Transverse colon (tissue), 4 donors: ENCODE measurements around the gene SHISA7. TPM values are rescaled to one million over a fixed set of nuclear protein-coding genes. Genes with fewer than 3 reads are reported as not detected.

ENCODE experiments used
- DNase-seq: peaks from one replicate; pipeline ENCODE4 v3.0.0-alpha.2; 2019
- H3K27ac ChIP-seq, 4 donors: fragments of 200-600 bp; sonication (generic); 2 replicates each; pipeline ENCODE4 v1.5.1; 2016 to 2018; ENCODE audit warnings: inconsistent platforms in 4 of 4
- H3K27me3 ChIP-seq: fragments of 200-600 bp; sonication (generic); 2 replicates; pipeline ENCODE4 v1.5.1; 2017; ENCODE audit warnings: inconsistent platforms
- H3K36me3 ChIP-seq, 4 donors: fragments of 200-600 bp; sonication (generic); 2 replicates each; pipeline ENCODE4 v1.5.1; 2017 to 2019; ENCODE audit warnings: inconsistent platforms in 4 of 4
- H3K4me1 ChIP-seq, 4 donors: fragments of 200-600 bp; sonication (generic); 2 replicates each; pipeline ENCODE4 v1.5.1; 2017 to 2020; ENCODE audit warnings: inconsistent platforms in 4 of 4
- H3K4me3 ChIP-seq, 4 donors: fragments of 200-600 bp; sonication (generic); 1 replicate in 1 of 4; 2 replicates in 3 of 4; pipeline versions ENCODE4 v1.5.1 to v1.6.1; 2017 to 2019; ENCODE audit warnings: inconsistent platforms in 4 of 4
- H3K9me3 ChIP-seq, 2 donors: fragments of 200-600 bp; sonication (generic); 2 replicates each; pipeline ENCODE4 v1.5.1; 2017 to 2019; ENCODE audit warnings: inconsistent platforms in 2 of 2
- CTCF ChIP-seq, 5 experiments: fragments of 200-600 bp in 3 of 5; fragments of 450-650 bp in 2 of 5; sonication (generic) in 3 of 5; IDR thresholded peaks; 1 replicate in 2 of 5; 2 replicates in 3 of 5; pipeline ENCODE4 v1.5.1; 2016 to 2017; ENCODE audit warnings: antibody characterized with exemption in 5 of 5, inconsistent platforms in 3 of 5, mild to moderate bottlenecking in 2 of 5, moderate library complexity in 1 of 5
- EP300 ChIP-seq: sonication (generic); formaldehyde crosslinking; IDR thresholded peaks from one replicate; pipeline ENCODE4 v1.6.1; 2017; ENCODE audit warnings: antibody characterized with exemption, low read depth
- POLR2A ChIP-seq: fragments of 450-650 bp; IDR thresholded peaks from one replicate; pipeline ENCODE4 v1.6.1; 2016; ENCODE audit warnings: antibody characterized with exemption, mild to moderate bottlenecking, moderate library complexity
- POLR2AphosphoS5 ChIP-seq, 3 donors: sonication (generic); formaldehyde crosslinking; IDR thresholded peaks; one replicate each; pipeline ENCODE4 v1.6.1; 2016; ENCODE audit warnings: antibody characterized with exemption in 3 of 3
- WGBS, 2 donors: methylation state at CpG; one replicate each; pipeline ENCODE4 v1.1.5; 2018; ENCODE audit warnings: low coverage in 1 of 2; 5-methylcytosine and 5-hydroxymethylcytosine counted together
- in situ Hi-C, 4 donors: fragments of 200-750 bp; cut with MboI; loops; one replicate each; pipeline versions ENCODE4 v1.15.0 to v1.15.1; 2017; ENCODE audit warnings: low sequenced_read_pairs in 3 of 4, low pct_ligation_motif_present in 1 of 4, low pct_unique_long_range_greater_than_20kb in 1 of 4
- intact Hi-C: fragments of 100-400 bp; cut with DNase I; formaldehyde crosslinking; loops from one replicate; pipeline ENCODE4 v1.15.1; 2023; ENCODE audit warnings: low total_unique reads
- total RNA-seq, 4 donors: library from RNA; depleted of rRNA; stranded (reverse); fragments of >200 nt; gene quantifications; one replicate each; pipeline ENCODE4 v1.1.0, GENCODE V29; 2016

Gene SHISA7
- total RNA-seq, 4 donors from 2014 or later = 0.75 TPM; not detected in 3

- in situ Hi-C loops = no loop called here
- no peaks in the 10 kb centered on the region for H3K9me3 ChIP-seq
- peak within 1 kb of the TSS; percentile 74 to 98 (median 86) for H3K4me3 ChIP-seq
- H3K36me3 ChIP-seq = no peaks in the 10 kb centered on the region
- peak; percentile 100 for DNase-seq
- intact Hi-C loops = no loop called here
- TF ChIP-seq POLR2A (peak; percentile 73), EP300 (no peak), POLR2AphosphoS5 (IDR thresholded peaks at IDR 0.05) (peak; percentile 52 to 80 (median 68)), CTCF (IDR thresholded peaks at IDR 0.05) (peak in 1 of 5 experiments; percentile 10)
- H3K4me1 ChIP-seq = peaks cover 6 to 28% (median 20%) of the 10 kb centered on the region in 4 donors
- peak within 1 kb of the TSS; percentile 91 to 98 (median 96) for H3K27ac ChIP-seq
- no peaks in the 10 kb centered on the region for H3K27me3 ChIP-seq
- WGBS, 2 donors = 1% methylated on average over 53 of the region's 54 CpGs; no CpG with 5 or more reads in 1 of the 2 donors
Measured at GRCh38 chr19:55461259-55461973, 18.3 kb upstream of the SHISA7 start, which contains the start of gene ISOC2. TSS of gene ISOC2 (minus strand) at chr19:55461642. CDS start at chr19:55456486, 5,156 bp downstream.

- Histone ChIP-seq H3K27ac (peak overlapping the region; percentile 91 to 98 (median 96)), H3K36me3 (no peaks in the 10 kb centered on the region), H3K4me1 (peaks cover 6 to 28% (median 20%) of the 10 kb centered on the region in 4 donors), H3K9me3 (no peaks in the 10 kb centered on the region), H3K4me3 (peak overlapping the region; percentile 74 to 98 (median 86)), H3K27me3 (no peaks in the 10 kb centered on the region)
- peak; percentile 86 for DNase-seq
- in situ Hi-C loops (no loop called here), intact Hi-C loops (no loop called here)
- WGBS, 2 donors = 10 to 15% methylated on average over 14 to 23 of the region's 24 CpGs
- no peak for TF ChIP-seq POLR2A
- TF ChIP-seq POLR2AphosphoS5 (IDR thresholded peaks at IDR 0.05) = no peak
- TF ChIP-seq CTCF (IDR thresholded peaks at IDR 0.05) = no peak
- TF ChIP-seq EP300 = no peak
Measured at GRCh38 chr19:55460670-55461258, 17.7 kb upstream of the SHISA7 start.

DNA sequence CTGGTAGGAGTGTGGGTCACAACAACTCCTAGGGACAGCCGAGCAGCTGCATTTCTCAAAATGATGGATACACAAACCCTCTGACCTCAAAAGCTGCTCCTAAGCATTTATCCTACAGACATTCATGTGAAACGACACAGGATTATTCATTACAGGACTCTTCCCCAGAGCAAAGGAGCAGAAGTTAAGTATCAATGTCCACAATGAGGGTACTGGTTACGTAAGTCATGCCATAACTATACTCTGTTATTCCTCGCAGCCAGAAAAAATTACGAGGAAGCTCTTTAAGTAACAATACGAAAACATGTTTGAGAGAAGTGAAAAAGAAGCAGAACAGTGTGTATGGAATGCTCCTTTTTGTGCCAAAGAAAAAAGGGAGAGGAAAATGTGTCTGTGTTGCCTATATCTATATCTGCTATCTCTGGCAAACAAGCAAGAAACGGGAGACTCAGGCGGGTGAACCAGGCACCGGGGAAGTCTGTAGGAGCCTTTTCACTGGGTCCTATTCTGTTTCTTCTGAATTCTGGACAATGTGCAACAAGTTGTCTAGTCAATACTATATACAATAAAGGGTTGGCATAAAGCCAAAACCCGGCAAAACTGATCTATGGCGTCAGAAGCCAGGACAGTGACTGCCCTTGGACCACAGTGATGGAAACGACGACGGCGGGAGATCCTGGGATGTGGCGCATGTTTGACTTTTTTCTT is 17.0 kb upstream of the SHISA7 start:
- peak overlapping the region; percentile 91 to 98 (median 96) for H3K27ac ChIP-seq
- TF ChIP-seq POLR2A = no peak
- TF ChIP-seq POLR2AphosphoS5 (IDR thresholded peaks at IDR 0.05) = no peak
- no peak for TF ChIP-seq CTCF (IDR thresholded peaks at IDR 0.05)
- no peak for TF ChIP-seq EP300
- H3K36me3 ChIP-seq = no peaks in the 10 kb centered on the region
- H3K9me3 ChIP-seq = no peaks in the 10 kb centered on the region
- DNase-seq = no peak
- H3K4me3 ChIP-seq = peak overlapping the region in 3 of 4 donors; percentile 74 to 97 (median 74)
- 25 to 34% methylated on average over 4 to 16 of the region's 16 CpGs for WGBS, 2 donors
- H3K4me1 ChIP-seq = peaks cover 6 to 28% (median 20%) of the 10 kb centered on the region in 4 donors
- H3K27me3 ChIP-seq = no peaks in the 10 kb centered on the region
- in situ Hi-C loops (no loop called here), intact Hi-C loops (no loop called here)

DNA sequence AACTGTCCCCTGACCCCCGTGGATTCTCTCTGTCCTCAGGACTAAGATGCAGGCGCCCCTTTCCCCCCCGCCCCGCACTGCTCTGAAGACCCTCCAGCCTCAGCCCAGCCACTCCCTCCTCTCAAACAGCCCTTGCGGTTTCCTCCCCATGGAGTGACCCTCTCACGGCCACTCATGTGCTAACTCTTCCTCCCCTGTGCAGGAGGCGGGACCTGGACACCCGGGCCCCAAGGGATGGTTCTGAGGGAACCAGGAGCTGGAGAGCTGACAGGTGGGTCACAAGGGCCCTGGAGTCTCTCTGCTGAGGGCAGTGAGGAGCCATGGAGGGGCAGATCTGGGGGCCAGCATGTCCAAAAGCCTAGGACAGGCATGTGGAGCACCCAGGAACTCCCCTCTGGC is 16.4 kb upstream of the SHISA7 start:
- intact Hi-C loops = no loop called here
- no peaks in the 10 kb centered on the region for H3K9me3 ChIP-seq
- H3K36me3 ChIP-seq = no peaks in the 10 kb centered on the region
- H3K27me3 ChIP-seq = no peaks in the 10 kb centered on the region
- no peak overlapping the region for H3K4me3 ChIP-seq
- 58 to 78% methylated on average over 2 to 8 of the region's 8 CpGs for WGBS, 2 donors
- in situ Hi-C loops = no loop called here
- DNase-seq = no peak
- TF ChIP-seq POLR2A (no peak), EP300 (no peak), POLR2AphosphoS5 (IDR thresholded peaks at IDR 0.05) (no peak), CTCF (IDR thresholded peaks at IDR 0.05) (no peak)
- peaks cover 6 to 28% (median 20%) of the 10 kb centered on the region in 4 donors for H3K4me1 ChIP-seq
- H3K27ac ChIP-seq = peak overlapping the region; percentile 91 to 98 (median 96)
